ENCODE results near the gene LYSMD3. TPM values are rescaled to one million over a fixed set of nuclear protein-coding genes. Genes with fewer than 3 reads are reported as not detected.

The LYSMD3 gene
- polyA plus RNA-seq, 2 of the 4 experiments (the other 2 are of a cell fraction), result 10.6 to 24.1 TPM

- ATAC-seq, result no peak
- ChIA-PET CTCF (interaction anchor here (0.6 kb wide), 1 partner anchor 837 kb away, joined by 3 read pairs; no protein-coding TSS in a partner anchor), POLR2A (no interaction called here)
Observed at GRCh38 chr5:90553711-90554110, 24.3 kb upstream of the LYSMD3 start.

DNA sequence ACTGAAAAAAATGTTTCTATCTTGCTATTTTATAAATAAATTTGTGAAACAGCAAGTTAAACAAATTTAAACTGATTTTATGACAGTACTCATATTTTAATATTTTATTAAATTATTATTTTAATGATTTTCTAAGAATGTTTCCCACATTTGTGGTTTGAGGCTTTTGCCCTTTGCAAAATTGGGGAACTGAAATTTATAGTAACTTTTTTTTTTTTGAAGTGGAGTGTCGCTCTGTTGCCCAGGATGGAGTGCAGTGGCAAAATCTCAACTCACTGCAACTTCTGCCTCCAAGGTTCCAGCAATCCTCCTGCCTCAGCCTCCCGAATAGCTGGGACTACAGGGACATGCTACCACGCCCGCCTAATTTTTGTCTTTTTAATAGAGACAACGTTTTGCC is 22.0 kb upstream of the LYSMD3 start:
- no peak overlapping the region for H3K4me2 ChIP-seq
- no peaks in the 10 kb centered on the region for H3K9me3 ChIP-seq
- ATAC-seq, result no peak
- H3K4me3 ChIP-seq, result no peak overlapping the region
- H3K4me1 ChIP-seq, result peaks cover 14% of the 10 kb centered on the region; the same call in 2 of the 3 replicates
- TF ChIP-seq JUN (IDR thresholded peaks at IDR 0.05), result no peak
- 37% methylated on average over 5 of the region's 5 CpGs for WGBS (ENCODE audit: missing lambda C conversion rate)
- DNase-seq (ENCODE audit: low read depth in 1 of 2, low spot score in 1 of 2), result no peak
- no peak for FAIRE-seq
- ChIA-PET CTCF (no interaction called here), POLR2A (no interaction called here)
- H3K27ac ChIP-seq, result no peak overlapping the region

More at GRCh38 chr5:90553711-90554110, 24.3 kb upstream of the LYSMD3 start:
- FAIRE-seq, result no peak
- Histone ChIP-seq H3K9me3 (no peaks in the 10 kb centered on the region), H3K4me3 (no peak overlapping the region), H3K4me1 (peaks cover 8% of the 10 kb centered on the region), H3K4me2 (no peak overlapping the region), H3K27ac (no peak overlapping the region)
- no peak for TF ChIP-seq RFX5 (IDR thresholded peaks at IDR 0.05)
- no peak for TF ChIP-seq ZNF302 (CRISPR knock-in tag; IDR thresholded peaks at IDR 0.05)
- no peak for DNase-seq (ENCODE audit: low read depth in 1 of 2, low spot score in 1 of 2)

DNA sequence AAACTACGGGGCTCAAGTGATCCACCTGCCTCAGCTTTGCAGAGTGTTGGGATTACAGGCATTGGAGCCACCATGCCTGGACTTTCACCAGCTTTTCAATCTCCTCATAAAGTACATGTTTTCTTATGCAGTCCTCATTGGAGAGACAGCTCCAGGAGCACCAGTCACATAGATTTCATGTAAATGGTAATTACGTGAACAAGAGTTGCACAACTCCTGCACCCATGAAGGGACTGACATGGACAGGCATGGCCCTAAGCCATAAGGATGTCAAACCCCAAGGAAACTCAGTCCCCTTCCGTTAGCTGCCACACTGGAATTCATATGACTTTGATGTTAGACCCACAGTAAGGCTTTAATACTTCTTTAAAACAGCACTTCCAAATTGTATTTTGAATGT is 21.6 kb upstream of the LYSMD3 start:
- ChIA-PET POLR2A (no interaction called here), CTCF (interaction anchor here (1.1 kb wide), 1 partner anchor 21 kb away, joined by 6 read pairs; the partner anchor contains the start of gene LYSMD3)
- ATAC-seq (no peak), DNase-seq (ENCODE audit: low read depth in 1 of 2, low spot score in 1 of 2) (no peak), FAIRE-seq (no peak)
- Histone ChIP-seq H3K27ac (no peak overlapping the region), H3K4me3 (no peak overlapping the region), H3K4me1 (peaks cover 14% of the 10 kb centered on the region; the same call in 2 of the 3 replicates), H3K9me3 (no peaks in the 10 kb centered on the region), H3K4me2 (no peak overlapping the region)
- no peak for TF ChIP-seq FOSL2 (IDR thresholded peaks at IDR 0.05)
- TF ChIP-seq FOSL2 (CRISPR knock-in tag; IDR thresholded peaks at IDR 0.05), result no peak
- no peak for TF ChIP-seq ZNF302 (CRISPR knock-in tag; IDR thresholded peaks at IDR 0.05)
- TF ChIP-seq, protein P1, sequence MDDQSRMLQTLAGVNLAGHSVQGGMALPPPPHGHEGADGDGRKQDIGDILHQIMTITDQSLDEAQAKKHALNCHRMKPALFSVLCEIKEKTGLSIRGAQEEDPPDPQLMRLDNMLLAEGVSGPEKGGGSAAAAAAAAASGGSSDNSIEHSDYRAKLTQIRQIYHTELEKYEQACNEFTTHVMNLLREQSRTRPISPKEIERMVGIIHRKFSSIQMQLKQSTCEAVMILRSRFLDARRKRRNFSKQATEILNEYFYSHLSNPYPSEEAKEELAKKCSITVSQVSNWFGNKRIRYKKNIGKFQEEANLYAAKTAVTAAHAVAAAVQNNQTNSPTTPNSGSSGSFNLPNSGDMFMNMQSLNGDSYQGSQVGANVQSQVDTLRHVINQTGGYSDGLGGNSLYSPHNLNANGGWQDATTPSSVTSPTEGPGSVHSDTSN (IDR thresholded peaks at IDR 0.05), result no peak
- TF ChIP-seq RAD21 (conservative IDR thresholded peaks at IDR 0.05 in 1 of 2, IDR thresholded peaks at IDR 0.05 in 1 of 2), result no peak
- 42% methylated on average over 3 of the region's 3 CpGs for WGBS (ENCODE audit: missing lambda C conversion rate)

DNA sequence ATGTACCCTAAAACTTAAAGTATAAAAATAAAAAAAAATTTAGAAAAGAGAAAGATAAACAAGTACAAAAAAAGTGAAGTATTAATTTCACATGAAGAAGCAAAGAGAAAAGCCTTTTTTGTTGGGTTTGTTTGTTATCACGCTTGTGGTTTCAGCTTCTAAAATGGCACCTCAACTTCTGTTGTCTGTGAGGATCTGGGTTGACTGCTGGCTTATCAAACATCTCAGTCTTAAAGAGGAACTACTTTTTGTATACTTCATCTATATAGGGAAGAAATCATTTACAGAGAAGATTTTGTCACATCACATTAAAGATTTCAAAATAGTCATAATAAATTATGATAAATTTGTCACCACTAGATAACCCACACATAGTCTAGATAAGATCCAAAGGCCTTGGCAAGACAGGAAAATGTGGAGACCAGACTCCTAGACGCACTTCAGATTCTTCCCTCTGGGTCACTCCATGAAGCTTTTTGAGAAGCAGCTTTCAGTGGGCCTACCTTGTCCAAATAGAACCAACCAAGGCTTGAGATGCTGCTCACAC is 20.4 kb upstream of the LYSMD3 start:
- WGBS (ENCODE audit: missing lambda C conversion rate), result 67% methylated on average over 2 of the region's 2 CpGs
- Histone ChIP-seq H3K4me3 (no peak overlapping the region), H3K9me3 (no peaks in the 10 kb centered on the region), H3K27ac (no peak overlapping the region), H3K4me2 (no peak overlapping the region), H3K4me1 (peaks cover 14% of the 10 kb centered on the region; the same call in 2 of the 3 replicates)
- TF ChIP-seq MAZ (IDR thresholded peaks at IDR 0.05; ENCODE audit: borderline replicate concordance, low read depth, low read length), result no peak
- TF ChIP-seq TP53 (CRISPR knock-in tag; IDR thresholded peaks at IDR 0.05), result no peak
- no peak for TF ChIP-seq ATOH8 (CRISPR knock-in tag; IDR thresholded peaks at IDR 0.05; ENCODE audit: low read depth)
- TF ChIP-seq, protein P1 (IDR thresholded peaks at IDR 0.05), result no peak
- TF ChIP-seq CBX2 (IDR thresholded peaks at IDR 0.05; ENCODE audit: borderline replicate concordance, low read depth), result no peak
- no peak for TF ChIP-seq EP300 (IDR thresholded peaks at IDR 0.05)
- CTCF ChIA-PET, result interaction anchor here (1.1 to 1.4 kb wide), 2 partner anchors 20 kb away, joined by 3 to 6 read pairs; partner anchors contain the start of gene LYSMD3
- FAIRE-seq (no peak), DNase-seq (ENCODE audit: low read depth in 1 of 2, low spot score in 1 of 2) (no peak), ATAC-seq (no peak)
- POLR2A ChIA-PET, result no interaction called here

- ATAC-seq, result no peak
- peaks cover 14% of the 10 kb centered on the region; the same call in 2 of the 3 replicates for H3K4me1 ChIP-seq
- H3K4me2 ChIP-seq, result no peak overlapping the region
- ChIA-PET CTCF (interaction anchor here (1.4 kb wide), 1 partner anchor 19 kb away, joined by 3 read pairs; no protein-coding TSS in a partner anchor), POLR2A (no interaction called here)
- no peak for FAIRE-seq
- no peak overlapping the region for H3K4me3 ChIP-seq
- no peak for TF ChIP-seq ATOH8 (CRISPR knock-in tag; IDR thresholded peaks at IDR 0.05; ENCODE audit: low read depth)
- TF ChIP-seq CEBPB (IDR thresholded peaks at IDR 0.05), result no peak
- TF ChIP-seq FOSL2 (IDR thresholded peaks at IDR 0.05), result no peak
- TF ChIP-seq FOSL2 (CRISPR knock-in tag; IDR thresholded peaks at IDR 0.05), result no peak
- TF ChIP-seq HEYL (CRISPR knock-in tag; IDR thresholded peaks at IDR 0.05), result no peak
- TF ChIP-seq MAX (IDR thresholded peaks at IDR 0.05), result no peak
- no peak for TF ChIP-seq BHLHE40 (IDR thresholded peaks at IDR 0.05; ENCODE audit: low read depth, low read length)
- no peak for DNase-seq (ENCODE audit: low read depth in 1 of 2, low spot score in 1 of 2)
- no peak overlapping the region for H3K27ac ChIP-seq
- no peaks in the 10 kb centered on the region for H3K9me3 ChIP-seq
Observed at GRCh38 chr5:90549223-90549622, 19.8 kb upstream of the LYSMD3 start.
